Duodenal mucosa (tissue), 2 donors: ENCODE data around the gene ERAP2.

Source experiments
- H3K27ac ChIP-seq: one replicate; pipeline ENCODE4 v1.7.0; 2013; ENCODE audit warnings: low read depth, low read length
- H3K27me3 ChIP-seq, 2 donors: one replicate each; pipeline ENCODE4 v1.7.0; 2013; ENCODE audit warnings: low read length in 2 of 2, control low read depth in 1 of 2; ENCODE audit not compliant: insufficient read depth in 2 of 2, control insufficient read depth in 1 of 2
- H3K36me3 ChIP-seq, 2 donors: one replicate each; pipeline ENCODE4 v1.7.0; 2013; ENCODE audit warnings: low read length in 2 of 2, control low read depth in 1 of 2; ENCODE audit not compliant: insufficient read depth in 2 of 2, control insufficient read depth in 1 of 2
- H3K4me1 ChIP-seq, 2 donors: one replicate each; pipeline ENCODE4 v1.7.0; 2013; ENCODE audit warnings: low read length in 2 of 2, control low read depth in 1 of 2; ENCODE audit not compliant: insufficient read depth in 2 of 2, control insufficient read depth in 1 of 2
- H3K4me3 ChIP-seq, 2 donors: one replicate each; pipeline ENCODE4 v1.7.0; 2013; ENCODE audit warnings: low read length in 2 of 2, low read depth in 1 of 2
- H3K9ac ChIP-seq, 2 donors: one replicate each; pipeline ENCODE4 v1.7.0; 2013; ENCODE audit warnings: low read length in 2 of 2, low read depth in 1 of 2
- H3K9me3 ChIP-seq, 2 donors: one replicate each; pipeline ENCODE4 v1.7.0; 2013; ENCODE audit warnings: low read length in 2 of 2, control low read depth in 1 of 2; ENCODE audit not compliant: control insufficient read depth in 1 of 2

ERAP2 gene

DNA sequence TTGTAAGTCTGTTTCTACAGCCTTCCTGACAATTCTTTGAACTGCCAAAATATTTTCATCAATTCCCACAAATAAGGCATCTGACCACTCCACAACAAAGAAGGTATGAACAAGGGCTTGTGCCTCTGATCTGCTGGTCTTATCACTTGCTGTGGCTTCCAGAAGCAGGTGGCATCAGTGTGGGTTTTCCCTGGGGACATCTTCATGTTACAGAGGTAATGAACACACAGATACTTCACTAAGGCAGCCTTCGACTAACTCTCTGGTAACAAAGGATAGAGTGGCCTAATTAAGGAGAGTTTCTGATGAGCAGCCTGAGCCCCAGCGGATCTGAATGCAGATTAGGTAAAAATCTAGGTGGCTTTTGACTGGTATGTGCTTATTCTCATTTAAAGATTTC is 15.2 kb upstream of the ERAP2 start:
- Histone ChIP-seq H3K4me3 (no peak overlapping the region), H3K4me1 (peaks cover 0 to 11% of the 10 kb centered on the region in 2 donors), H3K36me3 (no peaks in the 10 kb centered on the region), H3K27ac (no peak overlapping the region), H3K9me3 (no peaks in the 10 kb centered on the region), H3K27me3 (no peaks in the 10 kb centered on the region), H3K9ac (no peak overlapping the region)

DNA sequence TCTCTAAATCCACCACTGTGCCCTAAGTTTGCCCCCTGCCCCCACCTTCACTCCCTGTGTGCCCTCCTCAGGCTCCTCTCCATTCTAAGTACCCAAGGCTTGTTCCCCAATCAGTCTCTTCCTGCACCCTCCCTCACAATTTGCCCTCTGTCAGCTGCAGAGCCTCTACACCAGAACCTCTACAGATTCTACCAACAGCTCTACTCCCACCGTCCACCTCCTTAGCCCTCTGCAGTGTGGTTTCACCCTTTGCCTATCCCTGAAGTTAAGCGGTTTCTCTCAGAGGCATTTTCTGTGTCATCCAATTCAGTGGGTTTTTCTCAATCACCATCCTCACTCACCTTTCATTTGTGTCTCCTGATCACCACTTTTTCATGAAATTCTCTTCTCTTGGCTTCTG is 13.2 kb upstream of the ERAP2 start:
- no peaks in the 10 kb centered on the region for H3K27me3 ChIP-seq
- H3K27ac ChIP-seq = no peak overlapping the region
- H3K4me3 ChIP-seq = no peak overlapping the region
- H3K36me3 ChIP-seq = no peaks in the 10 kb centered on the region
- H3K4me1 ChIP-seq = peaks cover 0 to 11% of the 10 kb centered on the region in 2 donors
- H3K9ac ChIP-seq = no peak overlapping the region
- H3K9me3 ChIP-seq = no peaks in the 10 kb centered on the region

DNA sequence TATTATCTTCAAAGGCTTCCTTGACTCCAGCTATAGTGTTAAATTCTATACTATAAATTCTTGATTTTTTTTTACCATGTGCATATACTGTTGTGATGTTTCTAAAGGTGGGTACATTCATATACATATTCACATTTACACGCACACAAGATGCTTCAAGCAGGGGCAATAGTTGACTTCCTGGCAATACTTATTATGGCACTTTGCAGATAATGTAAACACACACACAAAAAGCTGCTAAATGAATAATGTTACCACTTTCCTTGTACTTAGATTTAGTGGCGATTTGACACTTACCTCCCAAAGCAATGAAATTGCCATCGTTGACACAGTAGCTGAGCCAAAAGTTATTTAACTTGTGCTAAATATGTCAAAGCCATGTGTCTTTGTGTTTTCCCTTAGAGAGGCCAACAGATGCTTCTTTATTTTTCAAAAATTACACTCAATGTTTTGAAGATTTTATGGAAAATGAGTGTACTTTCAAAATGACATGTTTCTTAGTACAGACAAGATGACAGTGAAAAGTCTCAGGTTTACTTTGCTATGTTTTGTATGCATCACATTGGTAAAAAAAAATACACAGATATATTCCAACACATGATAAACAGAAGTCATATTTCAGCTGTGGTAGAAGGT is 12.2 kb upstream of the ERAP2 start:
- no peak overlapping the region for H3K9ac ChIP-seq
- no peak overlapping the region for H3K4me3 ChIP-seq
- H3K27ac ChIP-seq = no peak overlapping the region
- H3K36me3 ChIP-seq = no peaks in the 10 kb centered on the region
- H3K27me3 ChIP-seq = no peaks in the 10 kb centered on the region
- H3K4me1 ChIP-seq = peaks cover 0 to 11% of the 10 kb centered on the region in 2 donors
- H3K9me3 ChIP-seq = no peaks in the 10 kb centered on the region

DNA sequence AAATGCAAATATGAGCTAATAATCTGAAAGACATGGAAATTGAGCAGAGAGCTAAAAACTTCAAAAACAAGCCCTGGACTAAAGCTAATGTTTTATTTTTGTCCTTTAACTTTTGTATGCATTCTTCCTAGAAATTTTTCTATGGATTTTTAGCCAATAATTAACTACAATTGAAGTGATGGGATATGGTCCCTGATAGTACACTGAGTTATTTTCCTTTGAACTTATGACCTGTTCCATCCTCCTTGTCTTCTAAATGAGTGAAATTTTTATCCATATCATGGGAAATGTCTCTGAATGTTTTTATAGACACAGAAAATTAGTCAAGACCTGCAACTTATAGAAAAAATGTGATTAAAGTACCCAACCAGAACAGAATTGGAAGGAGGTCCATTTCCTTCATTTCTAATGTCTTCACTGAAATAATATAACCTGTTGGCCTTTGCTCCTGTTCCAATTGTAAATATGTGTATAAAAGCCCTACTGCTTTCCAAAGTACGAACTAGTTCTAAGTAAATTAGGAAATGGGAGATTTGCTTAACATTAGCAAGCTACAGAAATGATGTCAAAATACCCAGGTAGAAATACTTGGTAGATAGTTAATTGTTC is 11.3 kb upstream of the ERAP2 start:
- no peak overlapping the region for H3K4me3 ChIP-seq
- H3K4me1 ChIP-seq = peaks cover 0 to 11% of the 10 kb centered on the region in 2 donors
- H3K27ac ChIP-seq = no peak overlapping the region
- H3K27me3 ChIP-seq = no peaks in the 10 kb centered on the region
- H3K9me3 ChIP-seq = no peaks in the 10 kb centered on the region
- H3K36me3 ChIP-seq = no peaks in the 10 kb centered on the region
- no peak overlapping the region for H3K9ac ChIP-seq

GRCh38 chr5:96868603-96869371 is 7.5 kb upstream of the ERAP2 start:
- Histone ChIP-seq H3K9me3 (no peaks in the 10 kb centered on the region), H3K4me3 (no peak overlapping the region), H3K4me1 (peaks cover 0 to 13% of the 10 kb centered on the region in 2 donors), H3K27me3 (no peaks in the 10 kb centered on the region), H3K27ac (no peak overlapping the region), H3K9ac (no peak overlapping the region), H3K36me3 (no peaks in the 10 kb centered on the region)

GRCh38 chr5:96869372-96869641 is 7.0 kb upstream of the ERAP2 start:
- H3K27ac ChIP-seq = no peak overlapping the region
- no peak overlapping the region for H3K9ac ChIP-seq
- H3K4me3 ChIP-seq = no peak overlapping the region

DNA sequence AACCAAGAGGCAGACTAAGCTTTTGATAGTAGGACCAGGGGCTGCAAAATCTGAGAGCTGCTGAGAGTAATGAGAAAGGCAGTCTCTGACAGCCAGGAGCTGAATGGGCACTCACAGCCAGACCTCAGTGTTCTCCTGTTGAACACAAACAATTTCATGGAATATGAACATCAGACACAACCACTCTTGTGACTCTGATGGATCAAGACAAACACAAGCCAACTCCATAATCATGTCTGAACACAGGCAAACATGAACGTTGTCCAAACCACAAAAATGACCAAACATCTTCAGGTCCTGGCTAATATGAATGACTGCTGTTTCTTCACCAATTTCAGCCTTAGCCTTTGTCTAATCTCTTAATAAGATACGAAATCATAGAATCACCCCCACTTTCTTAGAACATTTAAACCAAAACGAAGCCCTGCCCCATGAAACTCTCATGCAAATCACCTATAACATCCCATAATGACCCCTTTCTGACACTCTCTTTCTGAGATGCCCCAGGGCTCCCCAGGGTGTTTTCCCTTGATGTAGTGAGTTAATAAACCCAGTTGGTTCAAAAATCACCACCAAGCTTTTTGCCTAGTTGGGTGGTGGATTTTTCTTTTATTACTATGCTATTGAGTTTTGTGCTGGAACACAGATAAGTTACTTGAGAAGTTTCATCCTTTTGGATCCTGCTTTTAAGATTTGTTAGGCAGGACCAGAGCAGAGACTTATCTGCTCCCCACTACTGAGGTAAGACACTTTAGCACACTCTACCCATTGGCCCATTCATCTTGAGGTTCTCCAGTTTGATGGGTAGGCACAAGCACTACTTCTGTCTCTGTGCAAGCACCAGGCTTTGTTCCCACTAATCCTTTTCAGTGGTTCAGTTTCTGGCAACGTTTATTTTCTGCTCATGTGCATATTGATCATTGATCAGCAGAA is 5.9 kb upstream of the ERAP2 start:
- no peaks in the 10 kb centered on the region for H3K36me3 ChIP-seq
- peaks cover 0 to 6% of the 10 kb centered on the region in 2 donors for H3K4me1 ChIP-seq
- no peak overlapping the region for H3K4me3 ChIP-seq
- no peak overlapping the region for H3K27ac ChIP-seq
- H3K9ac ChIP-seq = no peak overlapping the region
- H3K9me3 ChIP-seq = no peaks in the 10 kb centered on the region
- no peaks in the 10 kb centered on the region for H3K27me3 ChIP-seq

More at GRCh38 chr5:96869372-96869641, 7.0 kb upstream of the ERAP2 start:
- Histone ChIP-seq H3K36me3 (no peaks in the 10 kb centered on the region), H3K4me1 (peaks cover 0 to 13% of the 10 kb centered on the region in 2 donors), H3K27me3 (no peaks in the 10 kb centered on the region), H3K9me3 (no peaks in the 10 kb centered on the region)

GRCh38 chr5:96871027-96871399 is 5.3 kb upstream of the ERAP2 start:
- Histone ChIP-seq H3K9me3 (no peaks in the 10 kb centered on the region), H3K36me3 (no peaks in the 10 kb centered on the region), H3K4me1 (peaks cover 6 to 9% of the 10 kb centered on the region in 2 donors), H3K27me3 (no peaks in the 10 kb centered on the region), H3K9ac (no peak overlapping the region), H3K4me3 (no peak overlapping the region), H3K27ac (no peak overlapping the region)

GRCh38 chr5:96871686-96872085 is 4.6 kb upstream of the ERAP2 start:
- Histone ChIP-seq H3K9ac (no peak overlapping the region), H3K9me3 (no peaks in the 10 kb centered on the region), H3K4me1 (peaks cover 7 to 9% of the 10 kb centered on the region in 2 donors), H3K4me3 (no peak overlapping the region), H3K36me3 (no peaks in the 10 kb centered on the region), H3K27ac (no peak overlapping the region), H3K27me3 (no peaks in the 10 kb centered on the region)

- Histone ChIP-seq H3K27ac (no peak overlapping the region), H3K4me1 (peaks cover 16 to 18% of the 10 kb centered on the region in 2 donors), H3K36me3 (no peaks in the 10 kb centered on the region), H3K4me3 (no peak overlapping the region), H3K9me3 (no peaks in the 10 kb centered on the region), H3K9ac (no peak overlapping the region), H3K27me3 (no peaks in the 10 kb centered on the region)
Measured at GRCh38 chr5:96873449-96873848, 2.9 kb upstream of the ERAP2 start.
